AG08395 (cell line): ENCODE results near the gene TAF1B.

Experiments
- DNase-seq: peaks from one replicate; pipeline ENCODE4 v3.0.0; 2012; ENCODE audit warnings: mixed read lengths, low spot score

TAF1B gene

DNA sequence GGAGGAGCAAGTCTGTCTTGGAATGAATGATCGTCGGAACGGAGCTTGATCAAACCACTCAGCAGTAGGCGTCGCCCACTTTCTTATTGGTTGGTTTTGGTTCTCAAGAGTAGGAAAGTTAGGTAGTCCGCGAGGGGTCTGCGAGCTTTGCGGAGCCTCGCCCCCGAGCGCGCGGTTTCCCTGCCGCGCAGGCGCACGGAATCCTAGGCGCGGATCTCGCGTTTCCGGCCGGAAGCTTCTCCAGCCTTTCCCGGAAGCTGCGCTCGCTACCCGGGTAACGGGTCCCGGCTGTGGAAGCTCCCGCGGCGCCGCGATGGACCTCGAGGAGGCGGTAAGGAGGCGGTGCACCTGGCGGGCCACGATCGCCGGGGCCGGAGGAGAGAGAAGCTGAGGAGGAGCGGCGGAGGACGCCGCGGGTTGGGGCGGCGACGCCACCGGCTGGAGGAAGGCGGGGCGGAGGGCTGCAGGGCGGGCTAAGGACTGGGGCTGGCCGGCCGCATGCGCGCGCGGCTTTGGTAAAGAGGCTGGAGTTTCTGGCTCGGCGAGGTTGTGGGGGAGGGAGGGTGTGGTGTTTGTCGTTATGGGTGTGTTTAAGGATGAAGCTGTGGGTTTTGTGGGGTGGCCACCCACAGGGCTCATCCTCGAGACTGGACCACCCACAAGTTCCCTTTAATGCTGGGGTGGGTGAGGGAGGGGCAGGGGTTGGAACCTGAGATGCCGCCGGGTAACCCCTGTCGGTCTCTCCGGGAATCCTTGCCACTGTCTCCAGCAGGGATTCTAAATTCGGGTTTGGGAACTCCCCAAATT is at the start of gene TAF1B:
Gene TAF1B (plus strand): TSS at position 246 of the 807 bp plus-strand sequence. CDS start 68 bp downstream, at position 314.
- peak; percentile 94 for DNase-seq

DNA sequence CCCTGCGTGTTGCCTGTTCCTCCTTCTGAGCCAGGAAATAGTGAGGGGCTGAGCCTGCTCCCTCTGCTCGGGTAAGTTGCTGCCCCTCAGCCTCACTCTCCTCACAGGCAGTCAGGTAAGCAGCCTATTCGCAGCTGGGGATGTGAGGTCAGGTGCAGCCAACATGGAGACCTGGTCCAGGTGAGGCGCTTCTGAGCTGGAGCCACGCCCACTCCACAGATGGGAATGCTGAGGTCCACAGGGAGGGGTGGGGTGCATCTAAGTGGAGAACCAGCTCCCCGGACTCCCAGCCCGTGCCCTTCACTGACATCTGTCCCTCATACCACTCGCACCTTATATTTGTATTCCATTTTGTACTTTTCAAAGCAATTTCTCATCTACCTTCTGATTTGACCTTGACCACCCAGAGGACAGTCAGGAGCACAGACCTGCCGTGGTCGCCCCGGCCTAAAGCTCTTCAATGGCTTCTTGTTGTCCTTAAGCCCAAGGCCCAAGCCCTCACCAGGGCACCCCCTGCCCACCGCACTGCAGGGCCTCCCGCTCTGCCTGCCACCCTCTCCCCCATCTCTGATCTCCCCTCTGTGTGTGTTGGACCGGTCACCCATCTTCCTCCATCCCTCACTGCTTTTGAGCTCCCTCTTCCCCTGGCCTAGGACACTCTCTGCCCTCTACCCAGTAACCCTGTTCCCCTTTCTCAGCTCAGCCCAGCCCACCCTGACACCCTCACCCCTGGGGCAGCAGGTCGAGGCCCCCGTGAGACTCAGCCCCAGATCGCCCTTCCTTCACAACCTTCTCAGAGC is 49.2 kb upstream of the TAF1B start:
- no peak for DNase-seq

DNA sequence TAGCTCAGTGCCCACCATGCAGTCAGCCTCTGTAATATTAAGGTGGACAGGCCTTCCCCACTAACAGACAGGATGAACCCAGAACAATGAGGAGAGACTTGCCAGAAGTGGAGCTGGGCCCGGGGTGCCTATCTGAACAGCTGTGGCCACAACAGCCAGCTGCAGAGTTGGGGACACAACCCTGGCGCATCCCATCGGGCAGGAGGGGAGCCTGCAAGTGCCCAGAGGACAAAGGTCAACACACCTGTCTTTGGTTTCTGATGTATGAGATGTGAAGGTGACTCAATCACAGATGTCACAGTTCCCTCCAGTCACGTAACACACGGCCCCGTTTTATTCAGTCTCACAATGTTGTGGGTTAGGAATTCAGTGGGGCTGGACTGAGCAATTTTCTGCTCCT is 48.2 kb upstream of the TAF1B start:
- DNase-seq, result no peak

DNA sequence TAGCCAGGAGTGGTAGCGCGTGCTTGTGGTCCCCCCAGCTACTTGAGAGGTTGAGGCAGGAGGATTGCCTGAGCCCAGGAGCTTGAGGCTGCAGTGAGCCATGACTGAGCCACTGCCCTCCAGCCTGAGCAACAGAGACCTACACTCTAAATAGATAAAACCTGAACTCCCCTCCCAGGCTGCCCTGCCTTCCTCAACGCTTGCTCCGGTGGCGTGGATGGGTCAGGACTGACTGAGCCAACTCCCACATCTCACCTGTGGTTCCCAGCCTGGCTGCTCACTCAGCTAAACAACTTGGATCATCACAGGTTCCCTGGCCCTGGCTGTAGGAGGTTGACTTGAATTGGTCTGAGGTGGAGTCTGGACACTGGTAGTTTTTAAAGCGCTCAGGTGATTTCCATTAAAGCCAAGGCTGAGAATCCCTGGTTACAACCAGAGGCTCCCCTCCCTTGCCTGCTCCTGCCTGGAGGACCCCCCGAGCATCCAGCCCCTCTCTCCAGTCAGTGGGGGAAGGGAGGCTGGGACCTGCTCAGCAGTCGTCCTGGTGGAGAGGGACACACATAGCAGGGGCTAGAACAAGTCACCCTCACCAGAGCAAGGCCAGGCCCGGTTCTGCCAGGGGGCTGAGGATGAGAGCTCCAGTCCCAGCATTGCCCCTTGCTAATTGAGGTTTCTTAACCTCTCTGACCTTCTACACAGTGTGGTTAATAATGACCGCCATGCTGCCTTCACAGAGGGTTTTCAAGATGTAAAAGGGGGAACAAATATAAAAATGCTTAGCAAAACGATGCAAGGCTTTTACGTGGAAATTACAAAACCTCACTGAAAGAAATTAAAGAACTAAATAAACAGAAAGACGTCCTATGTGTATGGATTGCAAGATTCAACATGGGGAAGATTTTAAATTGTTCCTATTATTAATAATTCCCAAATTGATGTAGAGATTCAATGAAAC is 46.9 kb upstream of the TAF1B start:
- DNase-seq, result no peak

DNA sequence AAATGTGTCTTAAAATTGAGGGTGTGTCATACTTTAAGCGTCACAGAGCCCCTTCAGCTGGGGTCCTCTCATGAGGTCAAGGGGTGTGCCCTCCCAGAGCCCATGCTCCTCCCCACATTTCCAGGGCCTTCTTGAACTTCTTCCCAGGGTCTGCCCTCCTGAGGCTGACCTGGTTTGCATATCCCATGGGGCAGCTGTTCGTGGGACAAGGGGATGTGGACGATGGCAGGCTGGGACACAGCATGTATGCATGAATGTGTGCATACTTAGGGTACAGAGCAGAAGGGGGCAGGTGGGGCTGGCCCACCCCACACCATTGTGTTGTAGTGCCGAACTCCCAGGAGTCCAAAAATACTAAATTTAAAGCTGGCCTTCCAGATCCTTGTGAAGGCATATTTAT is 46.2 kb upstream of the TAF1B start:
- DNase-seq, result no peak

DNA sequence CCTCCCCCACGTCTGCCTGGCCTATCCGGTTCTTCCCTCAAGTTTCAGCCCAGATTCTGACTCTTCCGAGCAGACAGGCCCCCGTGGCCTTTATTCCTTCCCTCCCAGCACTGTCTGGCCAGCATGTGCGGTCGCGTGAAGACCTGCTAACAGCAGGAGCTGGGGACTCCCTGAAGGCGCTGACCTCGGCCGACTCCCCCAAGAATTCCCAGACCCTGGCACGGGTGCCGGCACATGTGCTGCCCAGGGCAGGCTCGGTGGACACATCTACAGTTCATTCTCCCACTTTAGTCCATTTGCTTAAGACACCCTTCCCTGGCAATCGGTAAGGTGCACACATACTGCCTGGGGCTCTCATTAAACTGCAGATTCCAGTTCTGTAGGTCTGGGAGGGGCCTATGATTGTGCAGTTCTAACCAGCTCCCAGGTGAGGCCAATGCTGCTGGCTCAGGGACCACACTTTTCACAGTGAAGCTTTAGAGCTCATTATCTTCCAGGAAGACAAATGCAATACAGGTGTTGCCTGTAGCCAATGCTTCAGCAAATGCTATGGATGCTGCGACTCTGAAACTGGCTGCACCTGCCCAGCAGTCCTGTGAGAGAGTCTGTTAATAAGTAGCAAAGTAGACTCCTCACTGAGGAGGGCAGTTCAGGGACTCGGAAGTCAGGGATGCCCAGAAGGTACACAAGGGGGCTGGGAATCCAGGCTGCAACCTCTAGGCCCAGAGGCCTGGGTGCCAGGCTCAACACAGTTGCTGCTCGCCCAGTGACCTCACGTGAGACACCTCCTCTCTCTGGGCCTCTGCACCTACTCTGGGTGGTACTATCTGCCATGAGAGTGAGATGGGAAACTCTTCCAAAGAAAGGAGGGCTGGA is 45.4 kb upstream of the TAF1B start:
- no peak for DNase-seq

DNA sequence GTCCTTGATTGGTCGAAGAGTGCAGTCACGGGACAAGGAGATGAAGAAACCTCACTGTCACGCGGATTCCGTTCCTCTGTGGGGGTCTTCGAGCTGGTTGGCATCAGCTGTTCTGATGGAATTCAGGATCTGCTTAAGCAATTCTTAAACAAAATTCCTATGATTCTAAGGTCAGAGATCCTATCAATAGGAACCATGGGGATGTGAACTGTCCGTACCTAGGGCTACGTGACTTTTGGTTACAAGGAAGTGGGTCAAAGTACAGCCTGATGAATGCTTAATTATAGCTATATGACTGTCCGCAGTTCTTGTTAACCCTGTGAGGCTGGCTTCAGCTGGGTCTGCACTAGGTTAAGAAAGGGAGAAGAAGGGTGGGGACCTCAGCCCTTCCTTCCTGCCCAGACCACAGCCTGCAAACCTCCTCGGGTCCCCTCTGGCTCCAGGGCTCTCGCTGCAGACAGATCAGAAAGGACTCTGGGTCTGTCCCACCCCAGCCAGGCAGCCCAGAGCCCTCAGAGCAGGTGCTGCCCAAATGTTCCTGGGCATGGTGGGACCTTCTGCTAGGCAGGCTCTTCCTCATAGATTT is 44.2 kb upstream of the TAF1B start:
- DNase-seq, result no peak

DNA sequence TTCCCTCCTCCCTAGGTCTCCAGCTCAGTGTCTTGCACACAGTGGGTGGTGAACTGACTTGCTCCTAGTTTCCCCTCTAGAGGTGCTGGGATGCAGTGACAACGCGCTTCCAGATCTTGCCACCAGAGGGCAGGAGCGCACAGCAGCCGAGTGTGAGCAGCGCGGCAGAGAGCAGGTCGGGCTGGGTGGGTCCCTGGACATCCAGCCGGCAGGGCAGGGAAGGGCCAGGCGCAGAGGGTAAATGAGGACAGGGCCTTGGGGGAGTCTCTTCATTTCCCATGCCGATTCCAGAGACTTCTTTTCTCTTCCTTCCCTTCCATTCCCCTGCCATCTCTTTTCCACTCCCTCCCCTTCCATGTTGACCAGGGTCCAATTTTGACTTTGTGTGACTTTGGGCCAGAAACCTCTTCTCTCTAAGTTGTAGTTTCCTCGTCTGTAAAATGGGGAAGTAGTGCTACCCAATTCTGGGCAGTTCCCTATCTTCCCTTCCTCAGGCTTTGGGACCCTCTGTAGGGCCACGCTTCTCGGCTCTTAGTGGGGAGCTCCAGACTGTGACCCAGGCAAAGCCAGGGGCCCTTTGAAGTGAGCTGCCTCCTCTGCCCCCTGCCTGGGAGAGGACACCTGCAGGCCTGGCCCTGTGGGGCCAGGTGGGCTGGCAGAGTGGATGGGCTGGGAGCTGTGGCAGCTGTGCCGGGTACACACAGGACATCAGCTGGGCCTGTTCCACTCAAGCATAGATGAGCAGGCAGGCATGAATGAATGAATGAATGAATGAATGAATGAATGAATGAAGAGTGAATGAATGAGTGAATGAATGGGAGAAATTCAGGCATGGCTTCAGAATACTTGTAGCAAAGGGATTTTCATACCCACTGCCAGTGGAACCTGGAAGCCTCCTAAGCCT is 43.3 kb upstream of the TAF1B start:
- peak; percentile 87 for DNase-seq

DNA sequence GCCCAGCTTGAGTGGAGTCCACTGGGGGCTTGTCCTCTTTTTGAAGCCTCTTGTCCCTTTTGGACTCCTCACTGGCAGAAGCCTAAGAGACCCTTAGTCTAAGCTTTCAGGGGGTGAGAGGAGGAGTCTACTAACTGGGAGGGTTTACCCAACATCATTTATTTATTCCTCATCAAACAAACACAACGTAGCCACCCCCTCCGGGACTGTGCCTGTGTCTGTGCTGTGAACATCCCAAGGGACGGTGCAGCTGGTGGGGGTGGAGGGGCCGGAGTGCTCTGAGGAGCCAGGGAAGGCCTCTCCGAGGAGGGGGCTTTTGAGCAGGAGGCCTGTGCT is 42.7 kb upstream of the TAF1B start:
- DNase-seq, result no peak

DNA sequence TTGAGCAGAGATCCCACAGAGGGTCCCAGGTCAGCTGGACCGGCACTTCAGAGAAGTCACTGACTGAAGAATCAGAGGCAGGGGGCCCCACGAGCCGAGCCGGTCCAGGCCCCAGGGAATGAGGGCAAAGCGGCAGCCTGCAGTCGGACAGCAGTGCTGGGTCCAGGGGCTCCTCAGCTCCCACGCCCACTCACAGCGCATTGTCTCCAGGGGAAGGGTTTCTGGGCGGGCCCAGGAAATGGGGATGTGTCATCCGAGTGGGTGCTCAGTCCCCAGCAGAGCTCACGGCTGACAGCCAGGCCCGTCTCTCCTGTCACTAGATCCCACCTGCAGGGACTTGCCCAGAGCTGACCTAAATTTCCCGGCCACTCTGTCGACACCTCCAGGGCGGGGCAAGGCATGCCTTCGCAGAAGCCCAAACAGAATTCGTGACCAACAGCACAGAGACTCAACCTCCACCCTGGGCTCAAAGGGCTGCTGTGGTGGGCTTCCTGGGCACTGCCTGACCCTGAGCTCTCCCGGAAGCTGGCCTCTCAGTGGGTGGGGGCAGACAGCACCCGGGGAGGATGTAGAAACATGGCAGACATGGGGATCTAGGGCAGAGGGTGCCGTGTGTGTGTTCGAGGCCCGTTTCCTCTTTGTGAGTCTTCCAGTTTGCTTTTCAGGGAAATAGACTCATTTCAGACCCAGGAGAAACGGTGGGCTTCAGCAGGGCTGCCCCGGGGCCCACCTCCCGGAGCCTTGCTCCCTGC is 42.1 kb upstream of the TAF1B start:
- no peak for DNase-seq

DNA sequence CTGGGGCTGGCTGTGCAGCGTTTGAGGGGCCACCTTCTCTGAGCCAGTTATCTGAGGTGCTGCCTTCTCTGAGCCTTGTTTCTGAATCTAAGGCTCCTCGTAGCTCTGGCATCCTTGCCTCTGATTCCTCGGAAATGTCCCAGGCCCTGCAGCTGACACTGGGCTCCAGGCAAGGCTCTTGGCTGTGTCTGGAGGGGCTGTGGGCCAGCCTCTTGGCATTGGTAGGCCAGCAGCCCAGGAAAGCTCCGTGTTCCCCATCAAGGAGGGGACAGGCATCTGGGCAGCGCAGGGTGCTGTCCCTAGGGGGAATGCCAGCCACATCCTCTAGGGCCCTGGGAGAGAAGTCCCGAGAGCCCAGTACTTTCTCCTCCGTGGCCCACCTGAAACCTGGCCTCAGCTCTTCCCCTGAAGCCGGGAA is 40.7 kb upstream of the TAF1B start:
- DNase-seq, result no peak

DNA sequence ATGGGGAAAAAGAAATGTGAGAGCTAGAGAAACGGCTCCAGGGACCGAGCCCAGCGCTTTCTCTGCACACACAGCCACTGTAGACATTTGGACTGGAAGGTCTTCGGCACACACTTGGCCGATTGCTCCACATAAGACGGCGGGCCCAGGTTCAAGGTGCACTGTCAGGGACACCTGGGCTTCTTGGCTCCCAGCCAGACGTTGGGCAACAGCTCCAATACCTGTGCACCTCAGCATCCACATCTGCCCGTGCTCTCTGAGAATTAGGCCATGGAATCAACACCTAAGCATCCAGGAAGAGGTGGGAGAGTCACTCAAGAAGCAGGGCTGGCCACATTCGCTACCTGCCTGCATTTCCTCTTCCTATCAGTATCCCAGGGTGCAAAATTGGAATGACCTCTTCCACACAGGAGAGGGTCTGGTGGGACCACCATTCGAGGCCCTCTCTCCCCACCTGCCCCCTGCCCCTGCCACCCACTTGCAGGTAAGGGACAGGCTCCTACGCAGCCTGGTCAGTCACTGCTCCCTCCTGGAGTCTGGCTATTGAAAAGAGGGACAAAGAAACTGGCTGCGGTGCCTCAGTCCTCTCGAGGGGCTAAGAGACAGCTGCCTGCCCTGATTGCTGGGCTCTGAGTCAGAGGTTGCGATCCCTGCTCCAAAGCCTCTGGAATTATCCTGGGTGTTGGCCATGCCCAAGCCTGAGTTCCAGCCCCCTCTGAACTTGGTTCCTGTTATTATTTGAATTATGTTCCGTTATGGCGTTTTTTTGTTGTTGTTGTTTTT is 40.1 kb upstream of the TAF1B start:
- DNase-seq, result no peak

DNA sequence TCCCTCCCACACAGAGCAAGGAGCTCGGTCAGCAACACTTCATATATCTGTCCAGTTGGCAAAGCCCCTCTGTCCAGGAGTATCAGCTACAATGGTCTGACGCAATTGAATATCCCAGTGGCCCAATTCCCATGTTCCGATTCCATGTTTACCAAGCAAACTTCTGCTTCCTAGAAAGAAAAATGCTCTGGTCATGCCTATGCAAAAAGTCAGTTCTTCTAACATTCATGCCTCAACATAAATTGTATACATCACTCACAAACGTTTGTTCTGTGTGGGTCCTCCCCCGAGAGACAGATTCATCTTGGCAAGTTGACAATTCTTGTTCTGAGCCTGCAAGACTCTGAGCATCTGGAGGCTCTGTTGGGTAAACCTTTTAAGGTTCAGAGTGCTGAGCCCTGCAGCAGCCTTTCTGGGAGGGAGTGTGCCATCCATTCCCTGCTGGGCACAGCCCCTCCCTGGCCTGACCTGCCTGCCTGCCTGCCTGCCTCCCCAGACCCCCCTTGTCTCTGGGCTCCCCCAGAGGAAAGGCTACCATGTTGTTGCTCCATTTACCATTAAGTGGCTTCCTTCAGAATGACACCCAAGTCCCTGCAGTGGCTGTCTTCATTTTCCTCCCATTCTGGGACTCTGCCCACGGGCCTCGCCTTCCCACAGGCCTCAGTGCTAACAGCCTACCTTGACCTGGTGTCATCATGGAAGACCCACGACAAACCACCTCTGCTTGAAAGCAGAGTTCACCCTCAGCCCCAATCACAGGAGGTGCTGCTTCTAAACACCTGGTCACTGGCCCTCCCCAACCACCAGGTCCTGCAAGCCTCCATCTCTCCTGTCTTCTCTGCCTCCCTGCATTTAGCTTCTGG is 37.6 kb upstream of the TAF1B start:
- no peak for DNase-seq

DNA sequence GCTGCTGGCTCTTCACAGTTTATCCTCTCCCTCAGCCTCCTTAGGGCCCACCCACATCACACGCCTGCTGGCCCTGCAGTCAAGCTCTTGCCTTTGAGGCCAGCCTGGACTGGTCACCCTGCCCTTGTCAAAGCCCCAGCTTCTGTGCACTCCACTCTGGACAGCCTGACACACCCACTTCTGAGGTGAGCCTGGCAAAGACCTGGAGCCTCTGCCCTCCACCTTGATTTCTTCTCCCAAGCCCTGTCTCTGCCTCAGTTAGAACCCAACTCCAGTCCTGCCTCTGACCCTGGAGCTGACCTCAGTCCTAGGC is 37.0 kb upstream of the TAF1B start:
- DNase-seq, result no peak

DNA sequence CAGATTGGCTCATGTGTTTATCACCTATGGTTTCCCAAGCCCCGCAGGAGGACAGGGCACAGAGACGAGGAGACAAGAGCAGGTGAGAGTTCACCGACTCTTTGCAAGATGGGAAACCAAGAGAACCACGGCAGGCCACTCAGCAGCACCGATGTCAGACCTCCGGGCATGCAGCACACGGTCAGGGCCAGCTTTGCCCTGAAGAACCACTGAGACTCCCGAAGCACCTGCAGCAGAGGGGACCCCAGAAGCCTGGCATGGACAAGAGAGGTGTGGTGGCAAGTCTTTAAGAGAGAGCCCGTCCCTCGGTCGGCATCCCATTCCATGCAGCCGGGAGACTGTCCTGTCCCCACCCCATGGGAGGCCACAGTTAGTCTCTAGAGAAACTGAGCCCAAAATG is 36.6 kb upstream of the TAF1B start:
- DNase-seq, result no peak

DNA sequence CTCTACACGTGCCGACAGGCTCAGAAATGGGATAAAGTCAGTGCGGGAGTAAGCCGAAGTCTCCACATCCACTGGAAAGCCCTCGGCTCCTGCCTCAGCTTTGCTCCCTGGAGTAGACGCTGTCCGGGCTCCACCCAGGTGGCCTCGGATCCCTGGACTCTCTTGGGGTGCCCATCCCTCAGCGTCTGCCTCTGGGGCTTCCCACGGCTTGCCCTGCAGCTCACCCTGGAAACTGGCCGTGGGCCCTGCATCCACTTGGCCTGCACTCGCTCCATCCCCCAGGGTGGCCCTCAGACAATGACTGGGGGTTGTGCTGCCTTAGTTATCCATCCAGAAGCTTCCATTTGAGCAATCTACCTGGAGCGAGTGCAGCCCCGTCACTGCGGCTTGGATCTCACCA is 36.2 kb upstream of the TAF1B start:
- DNase-seq, result no peak

DNA sequence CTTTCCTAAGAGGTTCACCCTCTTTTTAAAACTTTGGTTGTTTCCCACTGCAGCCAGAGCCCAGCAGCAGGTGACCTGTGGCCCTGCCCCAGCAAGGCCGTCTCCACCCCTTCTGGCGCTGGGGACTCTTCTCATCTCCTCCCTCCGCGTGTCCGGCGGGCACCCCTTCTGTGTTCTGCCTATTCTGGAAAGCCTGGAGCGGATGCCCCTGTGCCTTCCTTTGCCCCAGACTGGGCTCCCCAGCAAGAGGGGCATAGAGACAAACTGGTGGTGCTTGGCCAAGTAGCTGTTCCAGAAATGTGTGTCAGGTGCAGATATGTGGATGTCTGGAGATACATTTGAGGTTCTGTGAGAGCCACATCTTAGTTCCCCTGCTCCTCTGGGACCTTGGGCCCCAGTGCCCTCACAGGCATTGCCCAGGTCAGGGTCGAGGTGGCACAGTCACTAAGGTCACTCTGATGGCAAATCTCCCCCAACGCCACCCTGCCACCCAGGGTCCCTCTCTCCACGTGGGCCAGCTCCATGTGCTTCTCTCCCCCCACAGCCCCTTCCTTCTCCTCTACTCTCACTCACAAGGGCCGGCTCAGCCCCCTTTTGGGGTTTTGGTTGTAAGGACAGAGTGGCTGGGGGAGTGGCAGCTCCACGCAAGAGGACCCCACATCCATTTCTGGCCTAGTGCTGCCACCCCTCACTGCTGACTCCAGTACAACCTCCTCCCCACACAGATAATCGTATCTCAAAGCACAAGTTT is 35.5 kb upstream of the TAF1B start:
- no peak for DNase-seq
